ENCODE results near the gene NCCRP1.

- TF ChIP-seq TCF4 (CRISPR knock-in tag; IDR thresholded peaks at IDR 0.05; ENCODE audit: borderline replicate concordance) = no peak
- TF ChIP-seq RARB (CRISPR knock-in tag; IDR thresholded peaks at IDR 0.05) = no peak
- no peak for TF ChIP-seq ZNF8 (CRISPR knock-in tag; IDR thresholded peaks at IDR 0.05)
- TF ChIP-seq OSR1 (CRISPR knock-in tag; IDR thresholded peaks at IDR 0.05) = no peak
- TF ChIP-seq ZFP30 (CRISPR knock-in tag; IDR thresholded peaks at IDR 0.05) = no peak
Observed at GRCh38 chr19:39190768-39191167, 6.0 kb upstream of the NCCRP1 start.

All from SK-N-SH treated with all-trans-retinoic acid at 6 μM for 48 hours (cell line).